Small intestine (tissue), 4 donors: ENCODE data around the gene NASP. TPM values are rescaled to one million over a fixed set of nuclear protein-coding genes. Genes with fewer than 3 reads are reported as not detected.

ENCODE experiments used
- polyA plus RNA-seq, 4 donors: library from polyadenylated mRNA; stranded (reverse) in 3 of 4; unstranded in 1 of 4; fragments of 200-250 nt in 3 of 4; fragments of 120-200 nt in 1 of 4; gene quantifications; one replicate each; pipeline versions ENCODE4 v1.2.1 to v1.2.3, GENCODE V29; 2013
- donor health status: healthy with polysubstance abuse.
- donor health status: Bipolar disorder and iron deficiency.
- donor health status: healthy.

Gene NASP
- polyA plus RNA-seq, 4 donors, result 46.3 to 149 (median 96.9) TPM

Other genes with a start within 250 kb of the NASP start
- gene TOE1, start 243.9 kb upstream of the NASP start, polyA plus RNA-seq, result 10 to 100 TPM in 3 of 4 donors, 1 to 10 TPM in 1; 9.6 to 18.4 (median 13.8) TPM
- 10 to 100 TPM; 17.1 to 37.6 (median 35.8) TPM for gene MUTYH, start 243.6 kb upstream of the NASP start, polyA plus RNA-seq
- gene TESK2, start 92.9 kb upstream of the NASP start, polyA plus RNA-seq, result 10 to 100 TPM in 3 of 4 donors, 1 to 10 TPM in 1; 5.5 to 22.1 (median 12.6) TPM
- 1 to 10 TPM in 3 of 4 donors, under 1 TPM in 1; 0.67 to 4.8 (median 1.8) TPM for gene CCDC163, start 84.0 kb upstream of the NASP start, polyA plus RNA-seq
- gene MMACHC, start 83.7 kb upstream of the NASP start, polyA plus RNA-seq, result 1 to 10 TPM; 1.3 to 8.8 (median 4.5) TPM
- gene PRDX1, start 62.2 kb upstream of the NASP start, polyA plus RNA-seq, result 1,000 to 10,000 TPM in 1 of 4 donors, 100 to 1,000 TPM in 3; 222 to 1,200 (median 780) TPM
- 100 to 1,000 TPM; 241 to 636 (median 313) TPM for gene AKR1A1, start 33.2 kb upstream of the NASP start, polyA plus RNA-seq
- gene CCDC17, start 40.0 kb downstream of the NASP start, polyA plus RNA-seq, result 1 to 10 TPM in 3 of 4 donors, under 1 TPM in 1; 0.66 to 8.3 (median 3.3) TPM
- 100 to 1,000 TPM in 1 of 4 donors, 10 to 100 TPM in 3; 74.2 to 112 (median 95.5) TPM for gene GPBP1L1, start 102.5 kb downstream of the NASP start, polyA plus RNA-seq
- 10 to 100 TPM; 13.2 to 48.7 (median 19.5) TPM for gene TMEM69, start 104.1 kb downstream of the NASP start, polyA plus RNA-seq
- gene IPP, start 166.6 kb downstream of the NASP start, polyA plus RNA-seq, result 10 to 100 TPM in 1 of 4 donors, 1 to 10 TPM in 3; 4.2 to 21.1 (median 7.5) TPM
- gene MAST2, start 219.6 kb downstream of the NASP start, polyA plus RNA-seq, result 10 to 100 TPM; 23.3 to 70.2 (median 41.8) TPM